GM18526 (cell line): Measurements from ENCODE around the gene NIPAL1.

Source experiments
- POLR2A ChIP-seq: IDR thresholded peaks from 3 replicates; pipeline ENCODE4 v1.6.1; 2011; ENCODE audit not compliant: insufficient read length; ENCODE audit errors: extremely low read depth

The NIPAL1 gene

DNA sequence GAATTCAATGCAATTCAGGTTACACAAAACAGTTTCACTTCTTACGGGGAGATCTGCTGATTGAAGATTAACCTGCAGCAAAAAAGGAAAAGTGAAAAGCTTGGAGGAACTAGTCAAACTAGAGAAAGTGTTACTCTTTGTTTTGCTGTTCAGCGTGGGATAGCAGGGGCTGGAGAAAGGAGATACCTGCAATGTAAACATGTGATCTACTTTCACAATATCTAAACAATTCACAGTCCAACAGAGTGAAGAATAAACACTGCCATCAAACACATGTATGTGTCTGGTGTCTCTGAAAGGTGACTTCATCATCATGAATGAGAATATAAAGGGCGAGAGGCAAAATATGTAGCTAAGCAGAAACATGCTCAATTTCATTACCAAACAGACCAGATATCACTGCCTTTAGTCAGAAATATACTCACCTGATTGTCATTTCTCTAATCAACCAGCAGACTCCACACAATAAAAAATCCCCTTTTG is 26.4 kb downstream of the NIPAL1 start:
- TF ChIP-seq POLR2A: no peak

DNA sequence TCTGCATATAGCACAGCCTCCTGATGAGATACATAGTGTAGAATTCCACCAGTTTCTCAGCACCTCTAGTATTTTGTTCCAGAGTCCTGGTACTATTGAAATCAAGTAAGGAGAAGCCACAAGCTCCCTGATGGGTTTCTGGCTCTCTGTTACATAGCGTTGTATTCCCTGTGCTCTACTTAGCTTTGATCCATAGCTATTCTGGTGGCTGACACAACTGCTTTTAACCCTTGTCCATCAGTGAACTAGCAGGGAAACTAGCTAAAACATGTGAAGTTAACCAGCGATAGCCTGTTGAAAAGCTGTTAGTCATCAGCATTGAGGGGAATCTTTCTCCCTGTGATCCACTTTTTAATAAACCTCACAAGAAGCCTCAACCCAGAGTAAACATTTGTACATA is 26.9 kb downstream of the NIPAL1 start:
- no peak for TF ChIP-seq POLR2A

DNA sequence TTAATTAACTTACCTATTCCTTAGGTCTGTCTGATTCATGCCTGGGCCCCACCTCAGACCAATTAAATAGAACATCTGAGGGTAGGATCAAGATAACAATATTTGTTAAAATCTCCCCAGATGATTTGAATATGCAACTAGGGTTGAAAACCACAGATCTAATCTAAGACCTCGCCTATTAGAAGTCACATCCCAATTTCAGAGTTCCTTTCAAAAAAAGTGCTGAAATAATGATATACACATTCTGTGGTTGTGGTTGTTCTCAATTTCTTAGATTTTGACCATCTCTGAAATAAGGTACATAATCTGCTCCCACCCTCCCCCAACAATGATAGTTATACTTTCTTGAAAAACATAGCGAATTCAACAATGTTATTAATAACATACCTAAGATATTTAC is 27.7 kb downstream of the NIPAL1 start:
- TF ChIP-seq POLR2A: no peak

DNA sequence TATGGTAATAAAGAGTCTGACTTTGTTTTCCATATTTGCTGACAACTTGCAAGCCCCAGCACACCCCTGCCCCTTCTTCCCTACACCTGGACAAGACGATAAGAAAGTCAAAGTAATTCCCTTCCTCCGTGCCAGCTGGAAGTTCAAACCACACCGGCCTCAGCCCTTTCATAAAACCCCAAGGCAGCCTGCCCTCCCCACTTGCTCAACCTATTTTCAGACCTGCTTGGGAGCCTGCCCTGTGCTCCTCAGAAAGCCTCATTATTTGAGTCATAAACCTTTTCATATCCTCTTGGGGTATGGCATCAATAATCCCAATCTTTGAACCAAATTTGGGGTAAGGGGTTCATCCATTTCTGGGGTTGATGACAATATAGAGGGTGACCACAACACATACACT is 29.5 kb downstream of the NIPAL1 start:
- no peak for TF ChIP-seq POLR2A

DNA sequence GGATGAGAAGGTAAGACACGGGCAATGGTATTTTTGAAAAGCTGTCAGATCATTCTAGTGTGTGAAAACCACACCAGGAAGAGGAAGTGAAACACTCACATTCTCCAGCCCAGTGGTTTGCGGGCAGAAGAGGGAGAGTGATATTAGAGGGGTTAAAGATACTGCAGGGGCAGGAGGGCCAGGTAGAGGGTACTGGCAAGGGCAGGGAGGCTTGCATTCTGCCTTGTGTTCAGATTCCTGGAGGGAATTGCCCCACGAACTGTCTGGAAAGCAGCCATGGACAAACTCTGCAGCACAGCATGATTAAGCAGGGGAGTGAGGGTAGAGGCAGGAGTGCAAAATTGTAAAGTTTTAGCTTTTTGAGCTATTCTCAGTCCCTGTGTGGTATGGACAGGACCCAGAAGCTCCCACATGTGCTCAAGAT is 30.9 kb downstream of the NIPAL1 start:
- TF ChIP-seq POLR2A: no peak

DNA sequence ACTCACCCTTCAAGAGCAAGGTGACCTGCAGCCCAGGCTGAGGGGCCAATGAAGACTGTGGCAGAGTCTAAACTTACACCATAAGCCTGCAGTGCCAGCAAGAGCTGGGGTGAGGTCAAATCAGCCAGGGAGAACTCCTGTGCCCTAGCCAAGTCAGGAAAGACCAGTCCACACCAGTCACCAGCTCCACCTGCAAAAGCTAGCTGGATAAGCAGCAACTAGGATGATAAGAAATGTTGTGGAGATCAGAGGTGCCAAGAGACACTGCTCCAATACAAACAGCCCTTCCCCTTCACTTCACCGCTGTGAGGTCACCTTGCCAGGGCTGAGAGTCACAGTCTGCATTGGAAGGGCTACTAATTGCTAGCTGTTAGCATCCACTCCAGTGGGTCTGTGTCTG is 31.3 kb downstream of the NIPAL1 start:
- no peak for TF ChIP-seq POLR2A

DNA sequence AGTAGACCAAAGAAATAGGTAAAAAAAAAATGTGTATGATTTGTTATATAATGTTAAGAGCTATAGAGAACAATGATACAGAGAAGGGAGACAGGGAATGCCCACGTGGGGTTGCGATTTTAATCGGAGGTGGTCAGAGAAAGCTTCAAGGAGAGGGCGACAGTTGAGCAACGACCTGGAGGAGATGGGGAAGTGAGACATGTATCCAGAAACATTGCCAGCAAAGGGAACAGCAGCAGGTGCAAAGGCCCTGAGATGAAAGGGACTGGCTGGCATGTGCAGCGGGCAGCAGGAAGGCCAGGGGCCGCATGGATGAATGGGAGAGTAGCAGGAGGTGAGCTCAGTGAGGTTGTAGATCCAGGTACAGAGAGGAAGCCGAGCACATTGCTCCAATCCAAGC is 32.9 kb downstream of the NIPAL1 start:
- no peak for TF ChIP-seq POLR2A

DNA sequence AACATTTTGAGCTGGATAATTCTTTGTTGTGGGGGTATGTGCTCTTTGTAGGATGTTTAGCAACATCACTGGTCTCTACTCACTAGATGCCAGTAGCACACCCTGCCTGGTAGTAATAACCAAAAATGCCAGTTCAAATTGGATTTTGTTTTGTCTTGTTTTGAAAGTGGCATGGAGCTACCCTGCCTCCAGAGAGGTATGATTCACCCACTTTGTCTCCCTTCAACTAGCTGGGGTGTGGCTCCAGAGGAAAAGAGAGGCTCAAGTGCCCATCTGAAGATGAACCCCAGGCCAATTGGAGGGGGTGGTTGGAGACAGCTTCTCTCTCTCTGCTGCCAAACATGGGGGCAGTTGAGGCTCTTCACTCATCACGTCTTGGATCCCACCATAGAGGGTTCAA is 34.5 kb downstream of the NIPAL1 start:
- no peak for TF ChIP-seq POLR2A

DNA sequence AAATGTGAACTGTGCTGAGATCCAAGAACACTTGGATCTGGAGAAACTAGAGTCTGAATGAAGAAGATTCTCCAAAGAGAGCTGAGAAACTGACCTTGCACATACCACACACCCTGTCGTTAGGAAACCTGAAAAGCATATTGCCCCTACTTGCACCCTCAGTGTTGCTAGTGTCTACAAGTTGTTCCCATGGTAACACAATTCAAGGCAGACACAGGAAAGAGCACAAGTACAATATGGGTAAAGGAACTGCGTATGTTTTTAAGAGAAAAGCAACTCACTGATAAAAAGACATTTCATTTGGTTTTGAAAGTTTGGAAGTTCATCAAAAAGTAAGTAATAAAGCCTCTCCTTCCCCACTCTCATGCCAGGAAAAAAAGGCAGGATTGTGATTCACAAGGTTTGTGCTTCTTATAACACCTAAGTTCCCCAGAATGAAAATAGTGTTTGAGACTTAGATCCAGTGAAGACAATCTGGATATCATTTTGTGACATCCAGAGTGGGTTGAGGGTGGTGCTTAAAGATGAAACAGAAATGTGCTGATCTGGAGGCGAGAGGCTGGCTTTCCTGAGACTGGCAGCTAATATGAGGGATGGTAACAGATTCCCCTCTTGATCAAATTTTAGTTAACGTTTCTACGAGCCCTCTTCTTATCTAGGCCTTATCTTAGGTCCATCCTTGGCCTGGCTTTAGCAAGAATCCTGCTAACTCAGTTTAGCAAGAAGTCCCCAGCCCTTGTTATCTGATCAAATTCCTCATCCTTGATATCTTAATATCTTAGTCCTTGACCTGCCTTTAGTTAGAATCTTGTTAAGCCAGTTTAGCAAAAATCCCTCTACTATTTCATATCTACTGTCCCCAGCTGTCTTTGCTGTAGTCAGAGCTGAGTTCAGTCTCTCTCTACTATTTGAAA is 42.3 kb downstream of the NIPAL1 start:
- TF ChIP-seq POLR2A: no peak

DNA sequence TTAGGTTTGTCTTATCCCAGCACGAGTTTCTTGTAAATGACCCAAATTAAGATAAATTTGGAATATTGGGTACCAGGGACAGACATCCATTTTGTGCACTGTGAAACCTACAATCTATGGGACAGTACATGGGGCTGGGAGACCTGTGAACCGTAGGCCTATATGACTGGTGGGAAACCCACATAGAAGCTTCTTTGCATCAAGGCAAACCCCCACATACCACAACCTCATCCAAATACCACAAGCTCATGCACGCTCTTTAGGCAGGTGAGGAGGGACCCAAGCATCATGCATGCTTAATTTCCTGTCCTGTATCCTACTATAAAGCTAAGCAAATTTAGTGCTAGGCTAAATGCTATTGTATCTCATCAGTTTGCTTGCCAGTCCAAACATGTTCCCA is 47.8 kb downstream of the NIPAL1 start:
- TF ChIP-seq POLR2A: no peak

DNA sequence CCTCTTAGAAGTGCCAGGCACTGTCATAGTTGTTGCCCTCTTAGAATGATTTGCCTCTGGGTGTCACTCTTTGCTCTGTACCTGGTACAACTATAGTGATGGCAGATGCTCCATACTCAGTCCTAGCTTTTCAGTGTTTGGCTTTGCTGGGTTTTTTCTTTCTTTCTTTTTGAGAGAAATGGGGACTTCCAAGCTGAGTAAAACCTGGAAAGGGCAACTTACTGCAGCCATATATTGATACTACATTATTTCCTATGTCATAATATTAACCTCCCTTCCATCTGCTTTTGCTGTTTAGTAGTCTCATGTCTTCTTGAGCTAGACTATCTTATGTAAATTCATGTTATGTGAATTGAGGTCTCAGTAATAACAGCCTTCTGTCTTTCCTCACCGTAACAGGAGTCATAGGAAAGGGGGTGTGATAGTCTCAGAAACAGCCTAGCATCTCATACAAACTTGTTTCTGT is 49.0 kb downstream of the NIPAL1 start:
- no peak for TF ChIP-seq POLR2A

DNA sequence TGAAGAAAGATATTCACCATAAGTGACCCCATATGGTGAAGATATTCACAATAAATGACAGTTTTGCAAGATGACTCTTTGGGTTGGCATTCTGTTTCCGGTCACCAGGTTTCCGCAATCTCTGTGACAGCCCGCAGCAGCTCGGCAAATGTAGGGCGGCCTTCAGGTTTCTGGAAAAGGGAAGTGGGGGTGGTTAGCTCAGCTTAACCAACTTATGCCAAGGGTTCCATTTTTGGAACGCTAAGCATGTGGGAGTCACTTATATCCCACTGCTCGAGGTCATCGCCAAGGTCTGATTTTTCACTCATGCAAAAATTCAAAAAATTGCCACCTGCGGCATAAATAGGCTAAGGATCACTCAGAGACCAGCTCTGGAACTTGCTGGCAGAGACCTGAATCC is 51.0 kb downstream of the NIPAL1 start:
- no peak for TF ChIP-seq POLR2A

DNA sequence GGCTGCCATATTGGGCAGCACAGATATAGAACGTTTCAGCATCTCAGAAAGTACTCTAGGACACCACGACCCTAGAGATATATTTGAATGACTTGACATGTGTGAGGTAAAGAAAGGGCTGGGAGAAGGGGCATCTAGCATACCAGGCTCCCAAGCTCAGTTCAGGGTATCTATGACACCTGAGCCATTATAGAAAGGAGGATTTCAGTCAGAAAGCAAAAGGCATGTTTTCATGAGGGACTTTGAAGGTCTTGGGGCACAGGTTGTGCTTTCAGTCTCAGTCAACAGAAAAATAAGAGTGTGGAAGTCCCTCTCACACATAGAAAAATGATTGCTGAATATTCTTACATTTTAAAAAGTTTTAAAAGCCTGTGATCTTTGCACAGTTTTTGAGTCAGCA is 51.6 kb downstream of the NIPAL1 start:
- no peak for TF ChIP-seq POLR2A

DNA sequence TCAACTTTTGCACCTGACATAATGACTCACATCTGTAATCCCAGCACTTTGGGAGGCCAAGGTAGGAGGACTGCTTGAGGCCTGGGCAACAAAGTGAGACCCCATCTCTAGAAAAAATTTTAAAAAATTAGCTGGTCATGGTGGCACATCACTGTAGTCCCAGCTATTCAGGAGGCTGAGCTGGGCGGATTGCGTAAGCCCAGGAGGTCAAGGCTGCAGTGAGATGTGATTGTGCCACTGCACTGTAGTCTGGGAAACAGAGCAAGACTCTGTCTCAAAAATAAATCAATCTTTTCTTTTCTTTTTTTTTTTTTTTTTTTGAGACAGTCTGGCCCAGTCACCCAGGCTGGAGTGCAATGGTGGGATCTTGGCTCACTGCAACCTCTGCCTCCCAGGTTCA is 52.5 kb downstream of the NIPAL1 start:
- TF ChIP-seq POLR2A: no peak

DNA sequence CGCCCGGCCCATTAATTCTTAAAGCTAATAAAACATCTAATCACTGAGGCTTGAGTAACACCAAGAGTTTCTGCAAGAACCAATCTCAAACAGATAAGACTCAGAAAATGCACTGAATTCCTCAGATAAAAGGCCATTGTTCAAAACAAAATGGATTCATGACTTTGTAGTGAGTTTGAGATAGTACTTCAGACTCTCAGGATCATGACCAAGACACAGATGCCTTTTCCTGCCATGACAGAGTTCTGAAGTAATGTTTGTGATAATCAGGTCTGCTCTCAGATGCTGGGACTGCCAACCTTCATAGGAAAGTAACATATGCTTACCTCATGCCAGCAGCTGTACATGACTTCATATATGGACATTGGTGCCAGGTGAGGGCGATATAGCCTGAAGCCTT is 54.6 kb downstream of the NIPAL1 start:
- no peak for TF ChIP-seq POLR2A

DNA sequence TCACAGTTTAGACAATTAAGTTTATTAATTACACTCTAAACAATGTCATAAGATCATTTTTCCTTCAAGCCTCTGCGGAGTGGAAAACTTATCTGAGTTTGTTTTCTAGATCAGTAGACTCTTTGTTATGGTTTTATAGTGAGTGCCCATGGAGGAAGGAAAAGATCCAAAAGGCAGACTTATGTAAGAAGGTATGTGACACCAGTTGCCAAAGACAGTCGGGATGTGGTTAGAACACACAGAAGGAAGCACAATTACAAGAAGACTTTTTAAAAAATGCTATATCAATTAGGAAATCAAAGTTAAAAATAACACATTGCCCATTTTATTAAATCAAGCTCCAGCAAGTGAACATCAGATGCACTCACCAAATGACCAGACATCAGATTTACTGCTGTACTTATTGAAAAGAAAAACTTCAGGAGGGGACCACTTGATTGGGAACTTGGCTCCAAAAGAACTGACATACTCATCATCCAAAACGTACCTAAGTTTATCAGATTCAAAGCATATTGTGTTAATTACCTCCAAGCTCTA is 57.1 kb downstream of the NIPAL1 start:
- no peak for TF ChIP-seq POLR2A
